CD8-positive, alpha-beta memory T cell (primary cell): ENCODE data around the gene ERICH6B. TPM values are rescaled to one million over a fixed set of nuclear protein-coding genes. Genes with fewer than 3 reads are reported as not detected.

Experiments used
- CTCF ChIA-PET: fragments of 350-600 bp; sonication (Branson Sonifier 250); formaldehyde crosslinking; loops from one replicate; lab custom pipeline; 2021; ENCODE audit warnings: antibody characterized with exemption; lab: Charles Lee
- POLR2A ChIA-PET: fragments of 350-600 bp; sonication (Branson Sonifier 250); formaldehyde crosslinking; loops from one replicate; lab custom pipeline; 2021; ENCODE audit warnings: antibody characterized with exemption; lab: Charles Lee
- DNase-seq, 5 donors: peaks; one replicate each; pipeline versions ENCODE4 v3.0.0 to v3.0.0-alpha.2; 2020 to 2022; ENCODE audit warnings: mixed read lengths in 1 of 5
- H3K27ac ChIP-seq: one replicate; pipeline ENCODE4 v1.7.0; 2013; ENCODE audit warnings: low read depth, mild to moderate bottlenecking, low read length, moderate library complexity
- H3K27me3 ChIP-seq: 2 replicates; pipeline ENCODE4 v1.7.0; 2013; ENCODE audit warnings: low read length, mild to moderate bottlenecking; ENCODE audit not compliant: insufficient read depth, poor library complexity, severe bottlenecking
- H3K36me3 ChIP-seq: 2 replicates; pipeline ENCODE4 v1.7.0; 2013; ENCODE audit warnings: mild to moderate bottlenecking, low read length, moderate library complexity; ENCODE audit not compliant: insufficient read depth
- H3K4me1 ChIP-seq: 2 replicates; pipeline ENCODE4 v1.7.0; 2013; ENCODE audit warnings: mild to moderate bottlenecking, low read length, moderate library complexity; ENCODE audit not compliant: insufficient read depth
- H3K4me3 ChIP-seq: 2 replicates; pipeline ENCODE4 v1.7.0; 2013; ENCODE audit warnings: mild to moderate bottlenecking, low read length
- H3K9me3 ChIP-seq: 2 replicates; pipeline ENCODE4 v1.7.0; 2013; ENCODE audit warnings: mild to moderate bottlenecking, low read length
- H3K27ac Mint-ChIP-seq, 8 donors: one replicate each; pipeline ENCODE4 v1.8.0; 2020 to 2021; ENCODE audit warnings: mixed read lengths in 8 of 8, mild to moderate bottlenecking in 6 of 8, inconsistent platforms in 3 of 8, moderate library complexity in 3 of 8
- H3K27me3 Mint-ChIP-seq, 2 donors: one replicate each; pipeline ENCODE4 v1.8.0; 2020 to 2021; ENCODE audit warnings: mixed read lengths in 2 of 2, mild to moderate bottlenecking in 1 of 2, moderate library complexity in 1 of 2
- H3K36me3 Mint-ChIP-seq, 3 donors: one replicate each; pipeline ENCODE4 v1.8.0; 2020 to 2021; ENCODE audit warnings: mixed read lengths in 3 of 3, inconsistent platforms in 1 of 3, mild to moderate bottlenecking in 1 of 3
- H3K4me1 Mint-ChIP-seq, 3 donors: one replicate each; pipeline ENCODE4 v1.8.0; 2020 to 2021; ENCODE audit warnings: mixed read lengths in 3 of 3, inconsistent platforms in 1 of 3, mild to moderate bottlenecking in 1 of 3
- H3K4me3 Mint-ChIP-seq, 7 donors: one replicate each; pipeline ENCODE4 v1.8.0; 2020 to 2021; ENCODE audit warnings: mixed read lengths in 7 of 7, mild to moderate bottlenecking in 6 of 7, moderate library complexity in 4 of 7, inconsistent platforms in 2 of 7
- H3K9me3 Mint-ChIP-seq, 5 donors: one replicate each; pipeline ENCODE4 v1.8.0; 2020 to 2022; ENCODE audit warnings: mixed read lengths in 5 of 5, mild to moderate bottlenecking in 3 of 5, moderate library complexity in 2 of 5, inconsistent platforms in 1 of 5
- polyA plus RNA-seq: library from polyadenylated mRNA; unstranded; fragments of 300-500 nt; fragmentation: Illumina TruSeq; gene quantifications from one replicate; pipeline ENCODE4 v1.2.3, GENCODE V29; 2021
- total RNA-seq, 2 experiments: library from RNA; stranded (reverse); gene quantifications; one replicate each; pipeline ENCODE4 v1.2.3, GENCODE V29; 2021

The ERICH6B gene
- total and polyA plus RNA-seq, 3 experiments from 2014 or later: not detected

DNA sequence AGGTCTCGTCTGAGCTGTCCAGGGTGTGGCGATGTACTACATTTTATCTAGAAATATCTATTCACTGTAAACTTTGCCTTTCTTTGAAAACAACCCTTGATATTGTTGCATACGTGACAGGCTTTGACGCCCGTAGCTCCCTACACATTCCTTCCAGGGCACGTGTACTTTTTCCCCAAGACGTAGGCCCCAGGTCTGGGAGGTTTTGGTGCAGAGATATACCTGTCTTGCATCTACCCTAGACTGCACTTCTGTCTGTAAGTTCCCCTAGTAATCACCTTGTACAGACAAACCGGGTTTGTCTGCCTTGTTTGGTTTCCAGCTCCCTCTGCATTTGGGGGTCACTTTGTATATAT, 69.2 kb downstream of the ERICH6B start:
- Histone ChIP-seq H3K27me3 (no peaks in the 10 kb centered on the region), H3K36me3 (no peaks in the 10 kb centered on the region), H3K9me3 (no peaks in the 10 kb centered on the region), H3K4me3 (no peak overlapping the region), H3K27ac (no peak overlapping the region), H3K4me1 (no peaks in the 10 kb centered on the region)
- POLR2A ChIA-PET: no interaction called here
- CTCF ChIA-PET: no interaction called here
- Mint-ChIP-seq H3K4me1 (no peaks in the 10 kb centered on the region), H3K27me3 (peaks cover 3 to 7% of the 10 kb centered on the region in 2 donors), H3K4me3 (no peak overlapping the region), H3K36me3 (no peaks in the 10 kb centered on the region), H3K9me3 (no peaks in the 10 kb centered on the region), H3K27ac (no peak overlapping the region)
- no peak for DNase-seq

DNA sequence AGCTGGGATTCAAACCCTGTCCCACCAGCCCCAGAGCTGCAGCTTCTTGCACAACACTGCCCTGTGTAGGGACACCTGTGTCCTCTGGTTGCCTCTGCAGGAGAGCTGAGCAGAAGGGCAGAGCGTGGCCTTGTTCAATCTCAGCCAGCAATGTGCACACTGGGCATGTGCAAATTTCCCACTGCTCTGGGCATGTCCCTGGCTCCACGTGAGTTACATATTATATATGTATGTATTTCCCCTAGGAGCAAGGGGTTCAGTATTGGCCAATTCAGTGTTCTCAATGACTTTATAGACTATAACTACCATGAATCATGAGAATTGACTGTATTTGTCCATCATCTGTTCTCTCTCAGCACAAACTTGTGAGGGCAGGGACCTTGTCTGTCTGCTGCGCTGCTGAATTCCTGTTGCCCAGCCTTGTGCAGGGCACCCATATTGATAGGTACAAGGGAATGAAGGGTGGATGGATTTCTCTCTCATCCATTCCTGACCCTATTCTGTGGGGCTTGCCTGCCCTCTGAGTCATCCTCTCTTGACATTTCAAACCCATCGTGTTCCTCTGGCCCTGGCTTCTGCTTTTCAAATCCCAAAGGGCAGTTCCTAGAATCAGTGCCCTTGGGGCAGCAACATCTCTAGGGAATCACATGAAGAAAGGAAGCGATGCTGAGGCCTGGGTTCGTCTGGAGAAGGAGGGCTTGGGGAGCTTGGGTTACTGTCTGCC, 69.7 kb downstream of the ERICH6B start:
- no peak overlapping the region for H3K4me3 ChIP-seq
- peaks cover 3 to 7% of the 10 kb centered on the region in 2 donors for H3K27me3 Mint-ChIP-seq
- H3K4me1 ChIP-seq: no peaks in the 10 kb centered on the region
- CTCF ChIA-PET: no interaction called here
- POLR2A ChIA-PET: no interaction called here
- DNase-seq: no peak
- no peaks in the 10 kb centered on the region for H3K9me3 Mint-ChIP-seq
- H3K27me3 ChIP-seq: no peaks in the 10 kb centered on the region
- H3K27ac ChIP-seq: no peak overlapping the region
- H3K36me3 Mint-ChIP-seq: no peaks in the 10 kb centered on the region
- H3K27ac Mint-ChIP-seq: no peak overlapping the region
- no peaks in the 10 kb centered on the region for H3K4me1 Mint-ChIP-seq
- H3K36me3 ChIP-seq: no peaks in the 10 kb centered on the region
- no peaks in the 10 kb centered on the region for H3K9me3 ChIP-seq
- H3K4me3 Mint-ChIP-seq: no peak overlapping the region

GRCh38 chr13:45544520-45544919, 71.0 kb downstream of the ERICH6B start:
- Histone ChIP-seq H3K27ac (no peak overlapping the region), H3K9me3 (no peaks in the 10 kb centered on the region), H3K4me1 (no peaks in the 10 kb centered on the region), H3K36me3 (no peaks in the 10 kb centered on the region), H3K27me3 (no peaks in the 10 kb centered on the region), H3K4me3 (no peak overlapping the region)
- no peaks in the 10 kb centered on the region for H3K4me1 Mint-ChIP-seq
- no peak overlapping the region for H3K4me3 Mint-ChIP-seq
- H3K27ac Mint-ChIP-seq: no peak overlapping the region
- ChIA-PET POLR2A (no interaction called here), CTCF (no interaction called here)
- no peaks in the 10 kb centered on the region for H3K9me3 Mint-ChIP-seq
- H3K36me3 Mint-ChIP-seq: no peaks in the 10 kb centered on the region
- no peak for DNase-seq
- H3K27me3 Mint-ChIP-seq: peaks cover 3 to 5% of the 10 kb centered on the region in 2 donors

GRCh38 chr13:45542878-45543277, 72.7 kb downstream of the ERICH6B start:
- Histone ChIP-seq H3K9me3 (no peaks in the 10 kb centered on the region), H3K27me3 (no peaks in the 10 kb centered on the region), H3K4me1 (no peaks in the 10 kb centered on the region), H3K36me3 (no peaks in the 10 kb centered on the region), H3K4me3 (no peak overlapping the region), H3K27ac (no peak overlapping the region)
- H3K27me3 Mint-ChIP-seq: peaks cover 0 to 2% of the 10 kb centered on the region in 2 donors
- ChIA-PET CTCF (no interaction called here), POLR2A (no interaction called here)
- H3K4me1 Mint-ChIP-seq: no peaks in the 10 kb centered on the region
- no peak overlapping the region for H3K4me3 Mint-ChIP-seq
- H3K27ac Mint-ChIP-seq: no peak overlapping the region
- no peak for DNase-seq
- no peaks in the 10 kb centered on the region for H3K9me3 Mint-ChIP-seq
- peaks cover 0 to 4% (median 0%) of the 10 kb centered on the region in 3 donors for H3K36me3 Mint-ChIP-seq

DNA sequence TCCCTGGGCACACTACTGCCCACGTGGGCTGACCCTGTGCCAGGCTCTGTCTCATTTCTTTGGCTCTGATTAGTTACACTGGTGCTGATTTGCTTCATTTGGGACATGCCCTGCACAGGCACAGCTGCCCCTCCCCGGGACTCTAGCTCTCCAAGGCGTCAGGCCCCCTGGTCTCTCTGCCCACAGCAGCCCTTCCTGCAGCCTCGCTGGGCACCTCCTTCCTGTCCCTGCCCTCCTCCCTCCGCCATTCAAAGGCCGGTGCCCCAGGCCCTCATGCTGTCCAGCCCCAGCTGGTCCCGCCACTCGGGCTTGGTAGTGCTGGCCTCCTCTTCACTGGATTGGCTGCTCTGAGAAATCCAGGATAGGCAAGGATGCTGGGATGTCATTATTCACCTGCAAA, 73.1 kb downstream of the ERICH6B start:
- H3K27ac ChIP-seq: no peak overlapping the region
- CTCF ChIA-PET: no interaction called here
- no peaks in the 10 kb centered on the region for H3K36me3 ChIP-seq
- POLR2A ChIA-PET: no interaction called here
- Mint-ChIP-seq H3K36me3 (peaks cover 0 to 4% (median 0%) of the 10 kb centered on the region in 3 donors), H3K9me3 (no peaks in the 10 kb centered on the region), H3K4me1 (no peaks in the 10 kb centered on the region), H3K27ac (no peak overlapping the region), H3K27me3 (peaks cover 0 to 2% of the 10 kb centered on the region in 2 donors), H3K4me3 (no peak overlapping the region)
- no peak overlapping the region for H3K4me3 ChIP-seq
- no peaks in the 10 kb centered on the region for H3K4me1 ChIP-seq
- no peaks in the 10 kb centered on the region for H3K9me3 ChIP-seq
- no peaks in the 10 kb centered on the region for H3K27me3 ChIP-seq
- DNase-seq: no peak

- Mint-ChIP-seq H3K27ac (no peak overlapping the region), H3K4me3 (no peak overlapping the region)
- no peaks in the 10 kb centered on the region for H3K27me3 ChIP-seq
Measured at GRCh38 chr13:45541806-45542205, 73.7 kb downstream of the ERICH6B start.

DNA sequence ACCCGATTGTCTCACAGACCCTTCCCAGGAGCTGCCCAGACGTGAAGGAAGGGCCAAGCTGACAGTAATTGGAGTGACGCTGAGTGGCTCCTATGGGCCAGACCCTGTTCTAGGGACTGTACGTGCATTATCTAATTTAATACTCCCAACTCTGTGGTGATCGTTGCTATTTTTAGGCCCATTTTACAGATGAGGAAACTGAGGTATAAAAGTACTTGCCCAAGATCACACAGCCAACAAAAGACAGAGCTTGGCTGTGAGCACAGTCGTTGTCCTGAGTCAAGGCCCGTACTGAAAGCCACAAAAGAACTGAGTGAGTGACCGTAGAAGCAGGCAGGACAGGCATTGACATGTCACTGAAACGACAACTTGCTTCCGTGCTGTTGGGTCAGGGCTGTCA, 74.7 kb downstream of the ERICH6B start:
- ChIA-PET CTCF (no interaction called here), POLR2A (no interaction called here)
- Mint-ChIP-seq H3K27me3 (no peaks in the 10 kb centered on the region), H3K27ac (no peak overlapping the region), H3K4me3 (no peak overlapping the region), H3K36me3 (peaks cover 0 to 11% (median 0%) of the 10 kb centered on the region in 3 donors), H3K4me1 (no peaks in the 10 kb centered on the region), H3K9me3 (no peaks in the 10 kb centered on the region)
- no peaks in the 10 kb centered on the region for H3K4me1 ChIP-seq
- H3K27me3 ChIP-seq: no peaks in the 10 kb centered on the region
- H3K27ac ChIP-seq: no peak overlapping the region
- DNase-seq: no peak
- H3K9me3 ChIP-seq: no peaks in the 10 kb centered on the region
- H3K36me3 ChIP-seq: peaks cover 4% of the 10 kb centered on the region
- no peak overlapping the region for H3K4me3 ChIP-seq

More at GRCh38 chr13:45541806-45542205, 73.7 kb downstream of the ERICH6B start:
- DNase-seq: no peak
- Mint-ChIP-seq H3K27me3 (peaks cover 0 to under 1% of the 10 kb centered on the region in 2 donors), H3K4me1 (no peaks in the 10 kb centered on the region), H3K36me3 (peaks cover 0 to 5% (median 0%) of the 10 kb centered on the region in 3 donors), H3K9me3 (no peaks in the 10 kb centered on the region)
- H3K36me3 ChIP-seq: no peaks in the 10 kb centered on the region
- no peak overlapping the region for H3K27ac ChIP-seq
- no peaks in the 10 kb centered on the region for H3K4me1 ChIP-seq
- H3K4me3 ChIP-seq: no peak overlapping the region
- CTCF ChIA-PET: no interaction called here
- H3K9me3 ChIP-seq: no peaks in the 10 kb centered on the region
- POLR2A ChIA-PET: no interaction called here

- H3K4me3 ChIP-seq: no peak overlapping the region
- H3K4me1 Mint-ChIP-seq: no peaks in the 10 kb centered on the region
- peaks cover 10% of the 10 kb centered on the region for H3K36me3 ChIP-seq
- H3K27ac Mint-ChIP-seq: no peak overlapping the region
- no peaks in the 10 kb centered on the region for H3K9me3 Mint-ChIP-seq
- no peak overlapping the region for H3K4me3 Mint-ChIP-seq
- no peak for DNase-seq
- no peak overlapping the region for H3K27ac ChIP-seq
- no peaks in the 10 kb centered on the region for H3K9me3 ChIP-seq
- H3K4me1 ChIP-seq: no peaks in the 10 kb centered on the region
- H3K27me3 ChIP-seq: no peaks in the 10 kb centered on the region
- ChIA-PET CTCF (no interaction called here), POLR2A (no interaction called here)
- H3K36me3 Mint-ChIP-seq: peaks cover 0 to 18% (median 1%) of the 10 kb centered on the region in 3 donors
- no peaks in the 10 kb centered on the region for H3K27me3 Mint-ChIP-seq
Measured at GRCh38 chr13:45540195-45540594, 75.3 kb downstream of the ERICH6B start.
